HG03095 (cell line): ENCODE data around the gene OTP.

Experiments
- ATAC-seq: cut with Tn5 transposase; IDR thresholded peaks from one replicate; pipeline ENCODE4 v1.9.1; 2021; ENCODE audit warnings: moderate library complexity; ENCODE audit not compliant: unreplicated experiment

The OTP gene

GRCh38 chr5:77640589-77641396 is 2.3 kb upstream of the OTP start:
- ATAC-seq, result no peak

- ATAC-seq, result no peak
Observed at GRCh38 chr5:77638763-77639671, 504 bp upstream of the OTP start.

- ATAC-seq, result no peak
Observed at GRCh38 chr5:77637170-77637997, 1.1 kb downstream of the OTP start.

- ATAC-seq, result no peak
Observed at GRCh38 chr5:77636641-77637169, 1.8 kb downstream of the OTP start.

GRCh38 chr5:77635917-77636640 is 2.4 kb downstream of the OTP start:
- no peak for ATAC-seq

GRCh38 chr5:77635067-77635916 is 3.2 kb downstream of the OTP start:
- no peak for ATAC-seq

GRCh38 chr5:77633709-77634108 is 4.8 kb downstream of the OTP start:
- ATAC-seq, result no peak

- no peak for ATAC-seq
Observed at GRCh38 chr5:77633207-77633675, 5.3 kb downstream of the OTP start.

- no peak for ATAC-seq
Observed at GRCh38 chr5:77632526-77633206, 5.8 kb downstream of the OTP start.

GRCh38 chr5:77630114-77630680 is 8.3 kb downstream of the OTP start:
- ATAC-seq, result peak; percentile 89

- ATAC-seq, result no peak
Observed at GRCh38 chr5:77629509-77630113, 8.9 kb downstream of the OTP start.

- ATAC-seq, result no peak
Observed at GRCh38 chr5:77628840-77629508, 9.5 kb downstream of the OTP start.

GRCh38 chr5:77627869-77628674 is 10.4 kb downstream of the OTP start:
- no peak for ATAC-seq

GRCh38 chr5:77623203-77623740 is 15.2 kb downstream of the OTP start:
- ATAC-seq, result no peak

GRCh38 chr5:77621440-77621839 is 17.1 kb downstream of the OTP start:
- no peak for ATAC-seq

- ATAC-seq, result no peak
Observed at GRCh38 chr5:77620405-77620804, 18.1 kb downstream of the OTP start.
